HEK293 (cell line): ENCODE data around the gene CIC.

Experiments
- CTCF ChIP-seq: fragments of 450-650 bp; formaldehyde crosslinking; IDR thresholded peaks from 2 replicates; pipeline ENCODE4 v1.5.1; 2016; ENCODE audit warnings: missing biosample characterization, missing genetic modification characterization
- EGR2 ChIP-seq: fragments of 450-650 bp; formaldehyde crosslinking; IDR thresholded peaks from 2 replicates; pipeline ENCODE4 v1.5.1; 2016; ENCODE audit warnings: low read depth, missing biosample characterization, missing genetic modification characterization
- PRDM10 ChIP-seq: fragments of 450-650 bp; formaldehyde crosslinking; IDR thresholded peaks from 2 replicates; pipeline ENCODE4 v1.5.1; 2016; ENCODE audit warnings: missing biosample characterization, missing genetic modification characterization
- YY1 ChIP-seq: fragments of 450-650 bp; formaldehyde crosslinking; IDR thresholded peaks from 2 replicates; pipeline ENCODE4 v1.5.1; 2018; ENCODE audit warnings: missing biosample characterization, missing genetic modification characterization
- ZNF274 ChIP-seq, 2 experiments: fragments of 200-500 bp in 1 of 2; fragments of 450-650 bp in 1 of 2; sonication (Bioruptor generic) in 1 of 2; formaldehyde crosslinking in 1 of 2; IDR thresholded peaks; 2 replicates each; pipeline versions ENCODE4 v1.5.1 to v1.6.1; 2014 to 2016; ENCODE audit warnings: borderline replicate concordance in 1 of 2, inconsistent platforms in 1 of 2, low read length in 1 of 2, missing biosample characterization in 1 of 2, missing genetic modification characterization in 1 of 2
- ZNF280D ChIP-seq: fragments of 450-650 bp; formaldehyde crosslinking; IDR thresholded peaks from 2 replicates; pipeline ENCODE4 v1.5.1; 2016; ENCODE audit warnings: missing biosample characterization, missing genetic modification characterization

- TF ChIP-seq YY1 (tag by site-specific recombination) (no peak), CTCF (no peak), ZNF280D (tag by site-specific recombination) (no peak), ZNF274 (IDR thresholded peaks at IDR 0.05; ENCODE audit: low read length) (no peak), ZNF274 (tag by site-specific recombination; IDR thresholded peaks at IDR 0.05; ENCODE audit: borderline replicate concordance) (no peak), EGR2 (tag by site-specific recombination) (no peak), PRDM10 (tag by site-specific recombination) (no peak)
Observed at GRCh38 chr19:42328854-42329253, 59.8 kb downstream of the CIC start.
